HL-60 (cell line): ENCODE results near the gene PRMT7.

Experiments
- DNase-seq, 2 experiments: peaks; one replicate each; pipeline ENCODE4 v3.0.0-alpha.2; 2010 to 2020; ENCODE audit warnings: low read depth in 1 of 2, low spot score in 1 of 2
- H3K27ac ChIP-seq: fragments of 250-450 bp; sonication (Bioruptor Pico); replicated peaks from 2 replicates; pipeline ENCODE4 v1.5.1; 2020; ENCODE audit warnings: mild to moderate bottlenecking, moderate library complexity
- H3K27me3 ChIP-seq: fragments of 250-450 bp; sonication (Bioruptor Pico); 2 replicates; pipeline ENCODE4 v1.5.1; 2021; ENCODE audit warnings: mild to moderate bottlenecking, moderate library complexity; ENCODE audit not compliant: insufficient read depth, poor library complexity, severe bottlenecking
- H3K4me3 ChIP-seq: replicated peaks from 2 replicates; pipeline ENCODE4 v1.5.1; 2011; ENCODE audit warnings: mild to moderate bottlenecking, control low read depth, low read length; ENCODE audit not compliant: insufficient read depth
- CTCF ChIP-seq: IDR thresholded peaks from one replicate; pipeline ENCODE4 v1.5.1; 2011; ENCODE audit warnings: low read length, control low read depth, inconsistent platforms; ENCODE audit not compliant: insufficient read depth
- GABPA ChIP-seq: IDR thresholded peaks from 2 replicates; pipeline ENCODE4 v1.6.1; 2012; ENCODE audit warnings: low read depth
- POLR2AphosphoS5 ChIP-seq: IDR thresholded peaks from 2 replicates; pipeline ENCODE4 v1.6.1; 2012; ENCODE audit warnings: low read depth
- REST ChIP-seq: IDR thresholded peaks from 2 replicates; pipeline ENCODE4 v1.6.1; 2012; ENCODE audit warnings: low read depth; ENCODE audit not compliant: insufficient replicate concordance
- SPI1 ChIP-seq: IDR thresholded peaks from 2 replicates; pipeline ENCODE4 v1.6.1; 2012; ENCODE audit warnings: low read depth, mild to moderate bottlenecking, borderline replicate concordance

The PRMT7 gene

GRCh38 chr16:68383858-68384257 is 73.0 kb downstream of the PRMT7 start:
- no peak overlapping the region for H3K27ac ChIP-seq
- DNase-seq = no peak

GRCh38 chr16:68384288-68385161 is 73.7 kb downstream of the PRMT7 start:
- Histone ChIP-seq H3K27ac (peak overlapping the region; percentile 44; the same call in 1 of the 2 replicates), H3K27me3 (no peaks in the 10 kb centered on the region), H3K4me3 (no peak overlapping the region)
- DNase-seq = peak in 1 of 2 experiments; percentile 51
- no peak for TF ChIP-seq CTCF

More at GRCh38 chr16:68383858-68384257, 73.0 kb downstream of the PRMT7 start:
- H3K4me3 ChIP-seq = no peak overlapping the region
- TF ChIP-seq SPI1 (no peak), CTCF (no peak), GABPA (no peak), REST (no peak), POLR2AphosphoS5 (no peak)
- no peaks in the 10 kb centered on the region for H3K27me3 ChIP-seq

- Histone ChIP-seq H3K4me3 (no peak overlapping the region), H3K27me3 (no peaks in the 10 kb centered on the region), H3K27ac (peak overlapping the region; percentile 44)
- peak in 1 of 2 experiments; percentile 50 for DNase-seq
- TF ChIP-seq CTCF = no peak
- peak; percentile 42; the same call in 1 of the 2 replicates for TF ChIP-seq SPI1
Measured at GRCh38 chr16:68385371-68385770, 74.6 kb downstream of the PRMT7 start.

- H3K27ac ChIP-seq = no peak overlapping the region
- no peak overlapping the region for H3K4me3 ChIP-seq
- no peak for TF ChIP-seq GABPA
- TF ChIP-seq POLR2AphosphoS5 = no peak
- no peak for TF ChIP-seq SPI1
- TF ChIP-seq CTCF = no peak
- TF ChIP-seq REST = no peak
- no peak for DNase-seq
- no peaks in the 10 kb centered on the region for H3K27me3 ChIP-seq
Measured at GRCh38 chr16:68386628-68387027, 75.8 kb downstream of the PRMT7 start.
